ENCODE data around the gene HMGXB4. TPM values are rescaled to one million over a fixed set of nuclear protein-coding genes. Genes with fewer than 3 reads are reported as not detected.
A peak's percentile ranks its signal among the peaks of the same experiment; 100 is the strongest.

The HMGXB4 gene
- total RNA-seq, 1 donor from 2014 or later, result 17.0 TPM

- no peak for DNase-seq (ENCODE audit: extremely low read depth, low read depth, low spot score)
Measured at GRCh38 chr22:35253946-35254345, 3.3 kb upstream of the HMGXB4 start.

- DNase-seq (ENCODE audit: extremely low read depth, low read depth, low spot score), result no peak
Measured at GRCh38 chr22:35257002-35257320, 332 bp upstream of the HMGXB4 start.

- no peak for DNase-seq (ENCODE audit: extremely low read depth, low read depth, low spot score)
Measured at GRCh38 chr22:35258191-35258988, 1.1 kb downstream of the HMGXB4 start.

- no peak for DNase-seq (ENCODE audit: extremely low read depth, low read depth, low spot score)
Measured at GRCh38 chr22:35264986-35265385, 7.7 kb downstream of the HMGXB4 start.

- no peak for DNase-seq (ENCODE audit: extremely low read depth, low read depth, low spot score)
Measured at GRCh38 chr22:35266277-35266676, 9.0 kb downstream of the HMGXB4 start.

GRCh38 chr22:35269630-35270029 lies 12.3 kb downstream of the HMGXB4 start:
- DNase-seq (ENCODE audit: extremely low read depth, low read depth, low spot score), result no peak

- DNase-seq (ENCODE audit: extremely low read depth, low read depth, low spot score), result no peak
Measured at GRCh38 chr22:35274154-35274871, 17.0 kb downstream of the HMGXB4 start.

- DNase-seq (ENCODE audit: extremely low read depth, low read depth, low spot score), result no peak
Measured at GRCh38 chr22:35275580-35275979, 18.3 kb downstream of the HMGXB4 start.

- DNase-seq (ENCODE audit: extremely low read depth, low read depth, low spot score), result no peak
Measured at GRCh38 chr22:35276019-35276418, 18.7 kb downstream of the HMGXB4 start.

GRCh38 chr22:35288116-35288515 lies 30.8 kb downstream of the HMGXB4 start:
- no peak for DNase-seq (ENCODE audit: extremely low read depth, low read depth, low spot score)

GRCh38 chr22:35292786-35293185 lies 35.5 kb downstream of the HMGXB4 start:
- no peak for DNase-seq (ENCODE audit: extremely low read depth, low read depth, low spot score)

GRCh38 chr22:35296051-35296450 lies 38.8 kb downstream of the HMGXB4 start:
- DNase-seq (ENCODE audit: extremely low read depth, low read depth, low spot score), result no peak

- no peak for DNase-seq (ENCODE audit: extremely low read depth, low read depth, low spot score)
Measured at GRCh38 chr22:35299217-35299672, 42.0 kb downstream of the HMGXB4 start.

- DNase-seq (ENCODE audit: extremely low read depth, low read depth, low spot score), result peak; percentile 98
Measured at GRCh38 chr22:35299673-35300499, 42.6 kb downstream of the HMGXB4 start, which contains the start of gene TOM1. Gene TOM1, plus strand, starts transcription at chr22:35299894. Its CDS starts 35 bp downstream, at chr22:35299929.

GRCh38 chr22:35301372-35301874 lies 44.1 kb downstream of the HMGXB4 start:
- DNase-seq (ENCODE audit: extremely low read depth, low read depth, low spot score), result no peak

GRCh38 chr22:35303029-35303624 lies 45.8 kb downstream of the HMGXB4 start:
- no peak for DNase-seq (ENCODE audit: extremely low read depth, low read depth, low spot score)

GRCh38 chr22:35305525-35306070 lies 48.3 kb downstream of the HMGXB4 start:
- no peak for DNase-seq (ENCODE audit: extremely low read depth, low read depth, low spot score)

GRCh38 chr22:35306350-35306967 lies 49.2 kb downstream of the HMGXB4 start:
- DNase-seq (ENCODE audit: extremely low read depth, low read depth, low spot score), result peak; percentile 23

GRCh38 chr22:35307372-35307771 lies 50.1 kb downstream of the HMGXB4 start:
- no peak for DNase-seq (ENCODE audit: extremely low read depth, low read depth, low spot score)

- no peak for DNase-seq (ENCODE audit: extremely low read depth, low read depth, low spot score)
Measured at GRCh38 chr22:35307892-35308291, 50.6 kb downstream of the HMGXB4 start.
